Sciatic nerve (tissue), 2 donors: Measurements from ENCODE around the gene SLC7A6. TPM values are rescaled to one million over a fixed set of nuclear protein-coding genes. Genes with fewer than 3 reads are reported as not detected.

Experiments used
- ATAC-seq: fragments of 200-7000 bp; cut with Tn5 transposase; one replicate; pipeline ENCODE4 v1.9.1; 2020; ENCODE audit warnings: mild to moderate bottlenecking, moderate library complexity
- DNase-seq: peaks from one replicate; pipeline ENCODE4 v3.0.0-alpha.2; 2020; ENCODE audit warnings: low spot score
- intact Hi-C: fragments of 100-400 bp; cut with DNase I; formaldehyde crosslinking; loops from one replicate; pipeline ENCODE4 v1.14.2; 2022
- total RNA-seq: library from RNA; stranded (reverse); fragmentation: NEBNext Ultra II Directional; extraction: Animal tissue kit (Norgen Biotek cat#: 25700); gene quantifications from one replicate; pipeline ENCODE4 v1.2.1, GENCODE V29; 2021
- donor health status: DM: no; HTN: no; CAD: no.
- donor health status: DM: no; HTN: no; CAD: no.

Gene SLC7A6
- total RNA-seq, 1 donor from 2014 or later = 75.5 TPM

DNA sequence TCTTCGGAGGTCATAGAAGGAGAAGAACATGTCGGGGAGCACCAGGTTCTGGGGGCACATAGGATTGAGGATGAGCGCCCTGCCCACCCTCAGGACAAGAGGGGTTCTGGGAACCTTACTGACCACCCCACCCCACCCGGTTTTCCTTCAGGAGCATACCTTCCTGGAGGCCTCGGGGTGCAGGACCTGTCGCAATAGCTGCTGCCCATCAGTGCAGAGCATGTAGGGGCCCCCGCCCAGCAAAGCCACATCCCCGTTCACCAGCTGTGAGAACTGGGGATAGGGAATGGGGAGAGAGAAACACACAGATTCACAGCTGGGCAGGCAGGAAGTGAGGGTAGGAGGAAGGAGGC lies 30.5 kb upstream of the SLC7A6 start:
- ATAC-seq = no peak
- intact Hi-C loops = loop anchor here (10.0 kb wide), 1 partner anchor 149 kb away; the partner anchor contains the start of gene NFATC3
- no peak for DNase-seq

DNA sequence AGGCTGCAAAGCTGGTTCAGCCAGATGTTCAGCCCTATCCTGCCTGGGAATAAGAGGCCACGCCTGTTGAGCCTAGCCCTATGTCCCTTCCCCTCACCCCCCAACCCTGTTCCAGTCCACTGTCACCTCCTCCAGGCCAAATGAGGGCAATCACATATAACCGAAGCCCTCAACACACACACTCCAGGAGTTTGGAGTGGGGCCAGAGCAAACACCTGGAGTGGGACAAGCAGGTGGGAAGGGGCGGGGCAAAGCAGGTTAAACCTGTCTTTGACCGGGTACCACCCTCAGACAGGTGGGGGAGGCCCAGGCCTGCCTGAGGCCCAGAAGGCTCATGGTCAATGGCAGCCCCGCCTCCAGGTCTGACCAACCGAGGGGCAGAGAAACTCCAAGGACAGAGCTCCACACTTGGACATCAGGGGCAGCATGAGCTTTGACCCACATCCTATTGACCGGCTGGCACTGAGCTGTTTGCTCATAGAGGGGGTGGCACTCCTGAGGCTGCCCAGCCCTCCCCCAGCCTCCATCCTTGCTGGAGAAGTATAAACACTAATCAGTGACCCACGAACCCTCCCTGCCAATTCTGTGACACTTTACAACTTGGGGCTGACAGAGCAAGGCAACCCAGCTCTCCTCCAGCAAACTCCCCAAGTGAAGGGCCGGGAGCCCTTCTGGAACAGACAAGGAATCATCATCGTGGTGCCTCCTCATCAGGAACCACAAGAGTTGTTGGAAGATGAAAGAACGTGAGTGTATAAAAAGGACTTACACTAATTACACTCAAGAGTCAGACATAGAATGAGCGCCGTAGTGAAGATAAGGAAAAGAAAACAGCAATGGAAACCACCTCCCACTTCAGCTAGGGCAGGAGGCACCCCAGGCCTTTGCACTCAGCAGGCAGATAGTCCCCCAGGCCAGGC lies 29.9 kb upstream of the SLC7A6 start:
- DNase-seq = no peak

DNA sequence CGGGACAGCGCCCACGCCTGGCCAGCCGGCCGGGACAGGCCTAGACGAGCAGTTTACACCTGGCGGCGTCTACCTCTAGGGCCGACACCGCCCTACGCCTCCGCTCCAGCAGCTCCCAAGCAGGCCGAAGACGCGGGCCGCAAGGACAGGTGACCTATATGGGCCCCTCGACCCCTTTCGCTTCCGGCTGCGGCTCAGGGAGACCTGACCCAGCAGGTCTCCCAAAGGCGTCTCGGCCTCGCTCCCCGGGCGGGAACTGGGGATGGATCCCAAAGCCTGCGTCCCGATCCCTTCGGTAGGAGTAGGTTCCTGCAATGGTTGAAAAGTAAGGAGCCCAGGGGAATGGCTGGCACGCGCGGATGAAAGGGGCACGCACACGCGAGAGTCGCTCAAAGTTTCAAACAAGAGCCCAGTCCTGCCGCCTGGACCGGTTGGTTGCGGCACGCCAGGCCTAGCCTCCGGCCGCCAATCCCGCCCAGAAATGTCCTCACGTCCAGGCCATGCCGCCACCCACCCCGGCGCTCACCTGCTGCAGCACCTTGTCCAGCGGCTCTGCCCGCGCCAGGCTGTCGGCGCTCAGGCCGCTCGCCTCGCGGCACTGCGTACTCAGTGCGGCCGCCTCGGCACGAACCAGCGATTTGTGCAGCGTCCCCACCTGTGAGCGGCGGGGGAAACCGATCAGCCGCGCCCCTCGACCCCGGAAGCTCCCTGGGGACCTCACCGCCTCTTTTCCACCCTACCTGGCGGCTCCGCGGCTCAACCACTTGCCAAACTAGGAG lies 29.0 kb upstream of the SLC7A6 start:
- no peak for DNase-seq
- no peak for ATAC-seq
- intact Hi-C loops = loop anchor here (10.0 kb wide), 1 partner anchor 150 kb away; the partner anchor contains the start of gene NFATC3

More for the DNA sequence above, 29.9 kb upstream of the SLC7A6 start:
- ATAC-seq = no peak
- intact Hi-C loops = loop anchor here (10.0 kb wide), 1 partner anchor 150 kb away; the partner anchor contains the start of gene NFATC3

DNA sequence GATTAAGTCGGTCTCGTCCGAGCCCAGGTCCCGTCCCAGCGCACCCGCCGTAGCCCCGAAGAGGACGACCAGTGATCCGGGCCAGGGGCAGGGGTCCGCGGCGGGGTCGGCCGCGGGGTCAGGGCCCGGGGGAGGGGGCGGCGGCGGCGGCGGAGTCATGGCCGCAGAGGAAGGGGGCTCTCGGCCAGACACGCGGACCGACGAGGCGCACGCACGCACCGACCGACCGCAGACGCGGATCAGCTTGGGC lies 28.5 kb upstream of the SLC7A6 start, which contains the start of gene ESRP2:
Gene ESRP2, minus strand, starts transcription at position 241 of the 250 bp plus-strand sequence. Its CDS starts 82 bp downstream, at position 159.
- intact Hi-C loops = loop anchor here (10.0 kb wide), 1 partner anchor 151 kb away; the partner anchor contains the start of gene NFATC3

DNA sequence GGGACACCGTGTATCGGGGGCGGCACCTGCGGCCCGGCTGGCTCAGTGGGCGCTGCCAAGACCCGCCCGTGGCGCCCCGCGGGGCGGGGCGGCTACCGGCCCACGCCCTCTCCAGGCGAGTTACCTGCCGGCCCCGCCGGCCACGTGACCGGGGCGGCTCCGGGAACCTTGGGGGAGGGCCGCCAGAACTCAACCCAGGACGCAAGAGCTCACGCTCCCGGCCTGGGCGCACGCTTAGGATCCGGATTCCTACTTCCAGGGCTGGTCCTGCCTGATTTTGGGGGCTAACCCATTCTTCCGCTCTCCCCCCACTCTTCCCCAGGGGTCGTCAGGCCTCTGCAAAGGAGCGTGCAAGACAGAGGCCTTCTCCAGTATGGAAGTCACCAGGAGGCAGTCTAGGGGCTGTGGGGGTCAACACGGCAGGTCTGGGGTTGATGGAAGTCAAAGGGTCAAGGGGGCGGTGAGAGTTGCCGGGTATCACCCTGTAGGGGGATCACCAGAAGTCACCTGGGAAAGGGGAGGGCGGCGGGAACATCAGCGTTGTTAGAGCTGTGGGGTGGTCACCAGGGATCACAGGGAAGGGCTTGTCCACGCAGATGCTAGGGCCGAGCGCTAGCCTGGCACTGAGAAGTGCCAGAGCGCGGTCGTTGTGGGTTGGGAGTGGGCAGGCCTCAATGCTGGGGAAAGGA lies 28.0 kb upstream of the SLC7A6 start:
- DNase-seq = no peak
- ATAC-seq = no peak
- intact Hi-C loops = loop anchor here (10.0 kb wide), 1 partner anchor 151 kb away; the partner anchor contains the start of gene NFATC3

More for the DNA sequence above, 28.5 kb upstream of the SLC7A6 start, which contains the start of gene ESRP2:
- ATAC-seq (no peak), DNase-seq (no peak)

DNA sequence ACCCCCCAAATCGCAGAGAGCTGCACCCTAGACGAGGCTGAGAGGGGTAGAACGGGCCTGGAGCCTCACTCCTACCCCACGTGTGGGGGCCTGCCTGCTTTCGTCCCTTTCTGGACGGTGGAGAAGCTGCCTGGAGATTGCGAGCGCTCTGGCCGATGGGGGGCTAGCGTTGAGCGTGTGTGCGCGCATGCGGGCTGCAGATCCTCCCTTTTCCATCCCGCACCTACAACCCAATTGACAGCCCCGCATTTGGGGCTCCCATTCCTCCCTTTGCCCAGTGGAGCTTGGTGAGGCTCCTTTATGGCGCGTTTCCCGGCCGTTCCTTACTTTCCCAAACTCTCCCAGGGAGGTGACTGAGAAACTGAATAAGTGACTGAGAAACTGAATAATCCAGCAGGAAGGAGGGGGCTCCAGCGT lies 27.5 kb upstream of the SLC7A6 start:
- no peak for DNase-seq
- intact Hi-C loops = loop anchor here (10.0 kb wide), 1 partner anchor 152 kb away; the partner anchor contains the start of gene NFATC3
- peak; percentile 8 for ATAC-seq

DNA sequence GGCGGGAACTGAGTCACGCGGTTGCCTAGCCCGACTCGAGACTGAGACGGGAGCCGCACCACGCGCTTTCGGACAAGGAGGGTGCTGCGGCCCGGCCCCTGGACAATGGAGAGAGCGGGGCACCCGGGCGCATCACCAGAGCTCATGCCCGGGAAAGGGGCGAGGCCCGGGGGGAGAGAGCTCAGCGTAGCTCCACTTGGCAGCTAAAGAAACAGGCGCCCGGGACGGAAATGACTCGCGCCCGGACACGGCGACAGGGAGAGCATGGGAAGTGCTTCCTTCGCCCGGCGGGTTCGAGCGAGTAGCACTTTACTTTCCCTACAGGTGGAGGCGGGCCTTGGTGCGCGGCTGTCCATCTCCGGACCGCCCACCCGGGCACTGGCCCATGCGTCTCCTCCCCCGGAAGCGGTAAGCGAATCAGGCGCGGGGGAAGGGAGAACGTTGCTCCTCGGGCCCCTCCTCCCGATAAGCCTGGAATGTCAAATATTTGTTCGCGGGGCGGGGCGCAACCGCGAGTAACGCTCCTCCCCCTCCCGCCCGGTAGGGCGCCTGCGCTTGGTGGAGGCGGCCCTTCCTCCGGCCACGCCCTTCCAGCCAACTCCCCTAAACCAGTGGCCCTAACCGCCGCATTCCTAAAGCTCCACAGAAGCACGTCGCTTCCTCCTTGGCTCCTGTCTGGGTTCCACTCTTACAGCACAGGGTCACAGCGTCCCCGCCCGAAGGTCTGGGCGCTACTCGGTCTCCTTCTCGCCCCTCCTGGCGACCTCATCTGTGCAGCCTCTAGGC lies 26.9 kb upstream of the SLC7A6 start:
- ATAC-seq (peak; percentile 94), DNase-seq (peak; percentile 98)
- intact Hi-C loops = loop anchor here (10.0 kb wide), 1 partner anchor 153 kb away; the partner anchor contains the start of gene NFATC3

DNA sequence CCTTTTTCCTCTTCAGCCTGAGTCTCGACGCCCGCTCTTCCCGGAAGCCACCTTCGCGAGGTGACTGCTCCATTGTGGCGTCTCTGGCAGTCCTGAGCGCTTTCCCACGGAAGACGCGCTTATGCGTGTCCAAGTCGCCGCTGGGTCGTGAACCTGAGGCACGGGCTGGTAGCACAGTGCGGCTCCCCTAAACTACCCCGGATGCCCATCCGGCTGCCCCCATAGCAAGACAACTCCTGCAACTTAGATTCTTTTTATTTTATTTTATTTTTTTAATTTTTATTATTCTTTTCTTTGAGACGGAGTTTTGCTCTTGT lies 26.3 kb upstream of the SLC7A6 start:
- intact Hi-C loops = loop anchor here (10.0 kb wide), 1 partner anchor 153 kb away; the partner anchor contains the start of gene NFATC3
- ATAC-seq = no peak

DNA sequence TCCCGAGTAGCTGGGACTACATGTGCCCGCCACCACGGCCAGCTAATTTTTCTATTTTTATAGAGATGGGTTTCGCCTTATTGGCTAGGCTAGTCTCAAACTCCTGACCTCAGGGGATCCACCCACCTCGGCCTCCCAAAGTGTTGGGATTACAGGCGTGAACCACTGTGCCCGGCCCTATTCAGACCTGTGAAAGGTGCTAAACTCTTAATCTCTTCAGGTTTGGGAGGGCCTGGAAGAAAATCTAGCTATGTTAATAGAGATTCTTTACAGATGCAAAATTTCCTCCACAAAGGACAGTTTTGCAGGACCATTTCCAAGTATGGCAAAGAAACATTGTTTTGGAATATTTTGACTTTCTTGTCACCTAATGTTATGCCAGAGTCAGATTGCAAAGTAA lies 22.2 kb upstream of the SLC7A6 start:
- intact Hi-C loops = no loop called here
- no peak for DNase-seq
- no peak for ATAC-seq

More for the DNA sequence above, 26.3 kb upstream of the SLC7A6 start:
- no peak for DNase-seq

DNA sequence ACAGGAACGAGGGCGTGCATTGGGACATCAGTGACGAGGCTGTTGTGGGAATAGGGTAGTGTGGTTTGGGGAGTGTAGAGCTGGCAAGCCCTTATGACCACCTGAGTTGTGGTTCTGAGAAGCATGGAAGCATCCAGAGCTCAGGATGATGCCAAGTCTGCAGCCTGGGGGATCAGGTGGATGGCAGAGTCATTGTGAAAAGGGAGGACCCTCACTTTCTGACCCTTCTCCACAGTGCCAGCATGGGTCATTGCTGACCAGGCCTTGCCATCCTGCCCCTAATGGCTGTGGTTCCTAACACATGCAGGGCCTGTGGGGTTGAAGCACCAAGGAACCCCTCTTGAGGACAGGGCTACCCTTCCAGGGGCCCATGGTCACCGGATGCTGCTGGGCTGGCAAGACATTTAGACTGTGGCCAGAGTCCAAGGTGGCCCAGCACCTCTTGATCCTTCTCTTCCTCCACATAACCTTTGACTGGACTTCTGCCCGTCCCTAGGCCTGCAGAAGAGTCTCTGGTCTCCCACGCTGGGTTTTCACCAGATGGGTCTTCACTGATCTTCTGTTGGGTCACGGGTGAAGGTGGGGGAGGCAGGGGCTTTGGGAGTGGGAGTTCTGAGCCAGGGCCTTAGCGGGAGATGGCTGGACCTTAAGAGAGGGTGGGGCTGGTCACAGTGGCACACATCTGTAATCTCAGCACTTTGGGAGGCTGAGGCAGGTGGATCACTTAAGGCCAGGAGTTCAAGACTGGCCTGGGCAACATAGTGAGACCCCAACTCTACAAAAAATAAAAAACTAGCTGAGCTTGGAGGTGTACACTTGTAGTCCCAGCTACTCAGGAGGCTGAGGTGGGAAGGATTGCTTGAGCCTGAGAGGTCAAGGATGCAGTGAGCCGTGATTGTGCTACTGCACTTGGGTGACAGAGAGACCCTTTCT lies 21.1 kb upstream of the SLC7A6 start:
- DNase-seq = no peak

DNA sequence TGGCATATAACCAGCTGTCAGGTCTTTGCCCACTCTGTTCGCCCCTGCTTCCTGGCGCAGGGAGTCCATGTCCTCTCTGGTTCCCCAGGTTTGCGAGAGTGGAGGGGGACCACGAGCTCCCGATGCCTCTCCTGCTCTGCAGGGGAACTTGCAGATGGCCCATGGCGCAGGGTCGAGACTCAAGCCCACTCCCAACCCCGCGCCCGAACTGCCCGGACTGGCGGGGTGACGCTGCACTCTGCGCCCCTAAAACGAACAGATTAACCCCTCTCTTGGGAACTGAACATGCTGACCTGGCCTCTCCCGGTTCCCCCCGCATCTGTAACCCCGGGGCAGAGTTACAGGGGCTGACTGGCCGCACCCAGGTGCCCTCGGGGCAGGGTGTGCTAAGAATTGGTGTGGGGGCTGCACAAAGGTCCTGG lies 19.8 kb upstream of the SLC7A6 start:
- peak; percentile 1 for ATAC-seq
- DNase-seq = no peak
- intact Hi-C loops = no loop called here

More for the DNA sequence above, 21.1 kb upstream of the SLC7A6 start:
- intact Hi-C loops = no loop called here
- no peak for ATAC-seq

DNA sequence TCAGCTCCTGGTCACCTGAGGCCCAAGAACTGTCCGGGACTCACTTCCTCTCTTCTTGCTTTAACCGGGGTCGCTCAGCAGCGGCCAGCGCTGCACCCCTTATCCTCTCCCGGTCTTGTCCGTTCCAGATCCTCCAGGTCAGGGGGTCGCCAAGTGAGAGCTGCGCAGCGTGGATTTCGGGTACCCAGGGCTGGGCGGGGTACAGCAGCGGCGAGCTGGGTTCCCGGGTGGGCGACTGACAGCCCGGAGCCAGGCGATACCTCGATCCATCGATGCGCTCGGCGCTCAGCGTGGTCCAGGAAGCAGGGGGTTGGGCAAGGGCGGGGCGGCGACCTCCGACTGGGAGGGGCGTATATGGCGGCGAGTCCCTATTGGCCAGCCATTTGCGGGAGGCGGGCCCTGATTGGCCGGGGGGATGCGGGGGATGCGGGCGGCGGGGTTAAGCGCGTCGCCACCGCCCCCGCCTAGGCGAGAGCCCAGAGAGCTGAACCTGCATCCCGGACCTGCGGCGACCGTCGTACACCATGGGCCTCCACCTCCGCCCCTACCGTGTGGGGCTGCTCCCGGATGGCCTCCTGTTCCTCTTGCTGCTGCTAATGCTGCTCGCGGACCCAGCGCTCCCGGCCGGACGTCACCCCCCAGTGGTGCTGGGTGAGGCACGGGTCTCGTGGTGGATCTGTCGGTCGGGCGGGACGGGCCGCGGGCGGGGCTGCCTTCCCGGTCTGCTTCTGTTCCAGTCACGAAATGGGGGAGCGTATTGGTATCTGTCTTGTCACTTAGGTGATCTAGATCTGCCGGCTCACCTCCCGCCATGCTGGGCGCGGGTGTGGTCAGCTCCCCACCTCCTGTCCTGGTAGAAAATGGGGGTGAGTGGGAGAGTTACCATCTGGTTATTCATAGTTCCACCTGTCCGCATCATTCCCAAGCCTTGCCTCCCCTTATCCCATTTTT lies 19.1 kb upstream of the SLC7A6 start, which contains the start of gene PLA2G15:
Gene PLA2G15, plus strand, starts transcription at position 471 of the 951 bp plus-strand sequence. Its CDS starts 54 bp downstream, at position 525.
- DNase-seq (peak; percentile 99), ATAC-seq (peak; percentile 98)
- intact Hi-C loops = no loop called here

DNA sequence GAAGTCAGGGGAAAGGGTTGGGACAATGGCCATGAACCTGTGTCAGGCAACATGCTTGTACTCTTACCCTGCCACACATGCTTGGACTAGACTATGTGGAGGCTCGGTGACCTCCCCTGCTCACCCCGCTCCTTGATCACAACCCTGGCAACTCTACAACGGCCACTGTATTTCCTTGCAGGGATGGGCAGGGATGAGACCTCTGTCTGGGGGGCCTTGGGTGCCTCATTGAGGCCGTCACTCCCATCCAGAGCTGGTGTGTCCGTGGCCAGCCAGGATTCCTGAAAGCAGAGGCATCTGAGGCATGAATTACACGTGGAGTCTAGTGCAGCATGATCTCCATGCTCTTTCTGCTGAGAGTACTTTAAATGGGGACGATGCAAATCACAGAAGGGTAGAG lies 18.2 kb upstream of the SLC7A6 start:
- intact Hi-C loops = no loop called here
- ATAC-seq = no peak

DNA sequence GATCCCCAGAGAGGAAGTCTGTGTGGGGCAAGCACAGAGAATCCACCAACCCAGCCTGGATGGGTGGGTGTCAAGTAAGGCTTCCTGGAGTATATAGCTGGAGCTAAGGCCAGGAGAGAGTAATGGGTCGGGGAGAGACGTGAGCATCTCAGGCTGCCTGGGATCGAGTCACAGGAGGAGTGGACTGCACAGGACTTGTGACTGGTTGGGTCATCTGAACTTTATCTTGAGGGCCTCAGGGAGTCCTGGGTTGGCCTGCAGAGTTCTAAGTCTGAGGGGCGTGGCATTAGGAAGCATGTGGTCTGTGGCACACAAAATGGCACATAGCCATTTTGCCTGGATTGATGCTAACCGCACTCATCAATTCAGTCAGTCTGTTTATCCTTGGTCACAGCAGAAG lies 17.7 kb upstream of the SLC7A6 start:
- intact Hi-C loops = no loop called here

More for the DNA sequence above, 18.2 kb upstream of the SLC7A6 start:
- DNase-seq = no peak

DNA sequence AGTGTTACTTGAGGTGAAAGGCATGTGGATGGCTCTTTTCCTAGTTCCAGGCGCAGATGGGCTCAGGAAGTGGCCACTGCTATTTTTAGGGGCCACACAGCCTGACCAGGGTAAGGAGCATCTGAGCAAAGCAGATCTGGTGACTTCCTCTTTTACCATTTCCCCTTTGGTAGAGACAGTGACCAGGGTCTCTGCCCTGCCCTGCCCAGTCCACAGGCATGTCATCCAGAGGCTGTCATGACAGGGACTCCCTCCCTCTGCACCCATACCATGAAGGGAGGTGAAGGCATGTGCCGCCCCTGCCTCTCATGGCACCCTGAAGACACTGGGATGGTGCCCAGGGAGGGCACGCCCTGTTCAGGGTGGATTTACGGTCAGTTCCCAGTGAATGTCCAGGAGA lies 16.9 kb upstream of the SLC7A6 start:
- intact Hi-C loops = no loop called here
- no peak for DNase-seq
- ATAC-seq = peak; percentile 22

More for the DNA sequence above, 17.7 kb upstream of the SLC7A6 start:
- ATAC-seq = no peak
- DNase-seq = no peak

DNA sequence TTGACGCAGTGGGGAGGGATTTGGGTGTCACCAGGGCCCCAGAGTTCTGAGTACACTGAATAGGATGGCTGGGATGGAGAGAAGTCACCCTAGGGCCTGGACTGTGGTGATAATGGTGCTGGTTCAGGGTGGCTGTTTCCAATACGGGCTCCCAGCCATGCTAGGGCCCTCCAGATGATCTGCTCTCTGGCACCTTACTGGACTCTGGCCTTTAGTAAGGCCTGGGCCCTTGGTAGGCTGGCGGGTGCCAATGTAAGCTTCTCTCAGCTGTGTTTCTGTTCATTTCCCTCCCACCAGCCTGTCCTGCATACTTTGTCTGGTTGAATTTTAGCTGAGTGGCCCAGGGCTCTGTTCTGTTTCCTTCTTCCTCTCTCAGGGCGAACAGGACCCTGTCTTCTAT lies 16.4 kb upstream of the SLC7A6 start:
- ATAC-seq = no peak
- no peak for DNase-seq
- intact Hi-C loops = no loop called here
